RPMI8226 (cell line): ENCODE measurements around the gene NFATC2.
"Not testable (repeated sequence)": the region's sequence is repeated elsewhere in the genome, so short reads cannot be mapped to it uniquely, and the experiment has no call there.

ENCODE experiments used
- DNase-seq: peaks from one replicate; pipeline ENCODE4 v3.0.0-alpha.2; 2015

NFATC2 gene

DNA sequence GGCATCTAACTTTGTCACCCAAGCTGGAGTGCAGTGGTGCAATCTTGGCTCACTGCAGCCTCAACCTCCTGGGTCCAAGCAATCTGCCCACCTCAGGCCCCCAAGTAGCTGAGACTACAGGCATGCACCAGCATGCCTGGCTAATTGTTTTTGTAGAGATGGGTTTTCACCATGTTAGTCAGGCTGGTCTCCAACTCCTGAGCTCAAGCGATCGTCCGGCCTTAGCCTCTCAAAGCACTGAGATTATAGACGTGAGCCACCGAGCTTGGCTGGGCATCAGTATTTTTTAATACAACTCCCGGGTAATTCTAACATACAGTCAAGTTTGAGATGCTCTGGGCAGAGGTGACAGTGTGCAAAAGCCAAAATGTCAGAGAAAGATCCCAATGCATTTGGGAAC, 73.5 kb downstream of the NFATC2 start:
- no peak for DNase-seq

DNA sequence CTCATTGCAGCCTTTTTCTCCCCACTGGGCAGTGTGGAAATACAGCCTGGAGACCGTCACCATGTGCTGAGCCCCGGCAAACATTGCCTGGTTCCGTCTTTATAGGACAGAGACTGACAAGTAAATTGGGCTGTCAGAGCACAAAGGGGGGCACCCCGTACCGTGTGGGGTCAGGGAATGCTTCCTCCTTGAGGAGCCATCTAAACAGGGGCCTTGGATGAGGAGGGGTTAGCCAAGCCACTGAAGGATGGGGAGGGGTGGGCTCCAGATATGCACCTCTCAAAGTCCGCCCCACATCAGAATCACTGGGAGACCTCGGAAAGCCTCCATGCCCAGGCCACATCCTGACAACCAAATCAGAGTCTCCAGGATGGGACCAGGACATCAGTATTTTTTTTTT, 73.9 kb downstream of the NFATC2 start:
- no peak for DNase-seq

DNA sequence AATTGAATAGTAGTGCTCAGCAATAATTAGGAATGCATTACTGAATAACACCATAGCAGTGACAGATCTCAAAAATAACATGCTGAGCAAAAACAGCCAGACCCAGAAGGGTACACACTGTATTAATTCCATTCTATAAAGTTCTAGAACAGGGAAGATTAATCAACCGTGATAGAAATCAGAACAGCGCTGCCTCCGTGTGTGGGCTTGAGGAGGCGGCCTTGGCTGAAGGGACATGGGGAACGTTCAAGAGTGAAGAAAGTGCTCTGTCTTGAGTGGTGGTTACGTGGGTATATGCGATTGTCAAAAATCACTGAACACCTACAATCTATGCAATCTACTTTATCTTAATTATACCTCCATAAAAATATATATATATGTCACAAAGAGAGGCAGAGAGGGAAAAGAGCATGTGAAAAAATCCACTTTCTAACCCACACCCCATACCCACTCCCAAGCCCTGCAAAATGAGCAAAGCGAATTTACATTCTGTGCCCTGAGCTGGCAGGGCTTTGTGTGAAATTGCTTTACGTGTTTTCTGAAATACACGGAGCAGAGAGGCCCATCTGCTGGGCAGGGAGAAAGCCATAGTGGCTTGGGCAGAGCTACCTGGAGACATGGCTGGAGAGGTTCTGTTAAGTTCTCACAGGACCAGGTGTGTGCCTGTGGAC, 74.4 kb downstream of the NFATC2 start:
- no peak for DNase-seq

DNA sequence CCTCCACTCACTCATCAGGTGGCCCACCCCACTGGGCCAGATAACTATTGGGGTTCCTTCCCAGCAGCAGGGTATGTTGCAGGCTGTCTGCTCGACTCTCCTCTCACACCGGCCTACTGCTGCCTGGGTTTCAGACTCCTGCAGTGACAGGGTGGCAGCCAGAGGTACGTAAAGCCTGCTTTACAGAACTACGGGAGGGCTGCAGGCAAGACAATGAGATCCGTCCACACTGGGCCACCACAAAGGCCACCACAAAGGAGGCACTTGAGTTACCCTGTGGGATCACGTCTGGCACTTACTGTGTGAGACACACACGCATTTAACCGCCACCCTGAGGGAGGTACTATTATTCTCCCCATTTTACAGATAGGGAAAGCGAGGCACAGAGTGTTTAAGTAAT, 78.5 kb downstream of the NFATC2 start:
- no peak for DNase-seq

DNA sequence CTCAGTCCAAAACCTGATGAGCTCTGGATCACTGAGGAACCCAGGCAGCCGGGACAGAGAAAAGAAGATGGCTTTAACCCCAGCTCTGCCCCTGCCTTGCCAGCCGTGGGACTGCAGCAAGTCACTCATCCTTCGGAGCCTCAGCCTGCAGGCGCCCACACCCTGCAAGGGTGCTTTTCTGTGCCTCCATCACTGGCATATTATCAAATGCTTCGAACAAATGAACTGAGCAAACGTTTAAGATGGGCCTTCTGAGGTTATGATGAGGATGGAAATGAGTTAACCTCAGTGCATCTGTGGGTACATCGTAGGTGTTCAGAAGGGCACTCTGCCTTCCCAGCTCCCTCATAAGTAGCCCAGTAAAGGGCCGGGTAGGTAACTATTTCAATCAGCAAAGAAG, 79.0 kb downstream of the NFATC2 start:
- DNase-seq = no peak

DNA sequence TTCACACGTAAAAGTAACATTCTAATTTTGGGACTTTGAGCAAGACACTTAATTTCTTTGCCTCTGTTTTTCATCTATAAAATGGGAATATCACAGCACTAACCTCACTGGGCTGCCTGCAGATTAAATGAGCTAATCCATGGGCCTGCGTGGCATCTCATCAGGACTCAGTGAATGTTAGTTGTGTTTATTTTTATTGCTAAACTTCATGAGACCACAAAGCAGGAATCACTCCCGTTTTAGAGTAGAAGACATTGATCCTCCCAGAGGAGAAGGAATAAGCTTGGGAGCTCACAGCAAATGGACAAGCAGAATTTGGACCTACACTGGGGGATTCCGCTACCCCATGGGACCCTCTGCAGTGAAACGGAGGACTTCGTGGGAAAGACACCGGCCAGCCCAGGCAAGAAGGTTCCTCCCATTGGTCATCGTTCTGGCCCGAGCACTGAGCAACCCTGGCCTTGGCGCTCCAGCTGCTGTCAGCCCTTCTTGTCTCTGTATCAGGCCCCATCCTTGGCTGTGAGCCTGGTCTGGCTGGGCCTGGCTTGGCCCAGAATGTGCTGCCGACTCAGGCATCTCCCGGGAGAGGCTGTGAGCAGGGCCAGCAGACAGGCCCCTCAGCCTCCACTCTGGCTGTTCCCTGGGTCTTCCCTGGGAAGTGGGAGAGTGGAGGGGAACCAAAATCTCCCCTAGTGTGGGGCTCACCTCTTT, 79.8 kb downstream of the NFATC2 start:
- DNase-seq = no peak

DNA sequence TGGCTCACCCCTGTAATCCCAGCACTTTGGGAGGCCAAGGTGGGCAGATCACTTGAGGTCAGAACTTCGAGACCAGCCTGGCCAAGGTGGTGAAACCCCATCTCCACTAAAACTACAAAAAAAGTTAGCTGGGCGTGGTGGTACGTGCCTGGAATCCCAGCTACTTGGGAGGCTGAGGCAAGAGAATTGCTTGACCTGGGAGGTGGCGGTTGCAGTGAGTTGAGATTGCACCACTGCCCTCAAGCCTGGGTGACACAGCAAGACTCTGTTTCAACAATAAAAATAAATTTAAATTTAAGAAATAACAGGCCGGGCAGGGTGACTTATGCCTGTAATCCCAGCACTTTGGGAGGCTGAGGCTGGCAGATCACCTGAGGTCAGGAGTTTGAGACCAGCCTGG, 80.7 kb downstream of the NFATC2 start:
- not testable (repeated sequence) for DNase-seq

DNA sequence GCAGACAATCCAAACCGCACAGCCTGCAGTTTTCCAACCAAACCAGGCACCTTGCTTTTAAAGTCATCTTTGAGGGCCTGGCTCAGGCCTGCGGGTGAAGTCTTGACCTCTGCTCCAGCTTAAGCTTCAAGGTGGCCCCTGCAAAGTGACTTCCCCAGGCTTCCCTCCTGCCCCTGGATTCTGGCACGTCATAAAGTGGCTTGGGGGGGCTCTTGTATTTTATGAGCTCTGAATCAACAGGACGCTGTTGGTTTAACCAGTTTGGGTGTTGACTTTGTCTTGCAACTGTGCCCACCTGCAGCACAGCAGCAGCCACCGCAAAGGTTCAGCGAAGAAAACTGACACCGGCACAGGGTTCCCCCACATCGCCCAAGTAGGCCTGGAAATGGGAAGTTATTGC, 81.2 kb downstream of the NFATC2 start:
- no peak for DNase-seq

DNA sequence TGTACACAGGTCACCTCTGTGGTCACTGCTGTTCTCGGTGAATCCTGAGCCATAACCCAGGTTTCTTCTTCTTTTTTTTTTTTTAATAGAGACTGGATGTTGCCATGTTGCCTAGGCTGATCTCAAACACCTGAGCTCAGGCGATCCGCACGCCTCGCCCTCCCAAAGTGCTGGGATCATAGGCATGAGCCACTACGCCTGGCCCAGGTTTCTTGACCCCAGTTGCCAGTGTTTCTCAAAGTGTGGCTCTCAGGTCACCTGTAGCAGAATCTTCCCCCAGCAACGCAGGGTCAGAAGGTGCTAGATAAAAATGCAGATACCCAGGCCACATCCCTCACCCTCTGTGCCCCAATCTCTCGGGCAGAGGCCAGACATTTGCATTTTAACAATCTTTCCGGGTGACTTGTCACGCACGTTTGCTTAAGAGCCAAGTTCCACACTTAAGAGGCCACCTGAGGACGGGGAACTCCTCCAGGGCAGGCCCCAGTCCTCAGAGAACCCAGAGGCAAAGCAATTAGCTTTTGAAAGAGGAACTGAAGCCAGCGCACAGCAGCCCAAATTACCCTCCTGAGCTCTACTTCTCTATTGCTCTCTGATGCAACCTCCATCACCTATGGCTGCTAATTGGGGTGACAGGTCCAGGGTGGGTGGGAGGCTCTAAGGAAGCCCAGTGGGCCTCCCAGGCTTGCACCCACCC, 81.8 kb downstream of the NFATC2 start:
- peak; percentile 57 for DNase-seq

DNA sequence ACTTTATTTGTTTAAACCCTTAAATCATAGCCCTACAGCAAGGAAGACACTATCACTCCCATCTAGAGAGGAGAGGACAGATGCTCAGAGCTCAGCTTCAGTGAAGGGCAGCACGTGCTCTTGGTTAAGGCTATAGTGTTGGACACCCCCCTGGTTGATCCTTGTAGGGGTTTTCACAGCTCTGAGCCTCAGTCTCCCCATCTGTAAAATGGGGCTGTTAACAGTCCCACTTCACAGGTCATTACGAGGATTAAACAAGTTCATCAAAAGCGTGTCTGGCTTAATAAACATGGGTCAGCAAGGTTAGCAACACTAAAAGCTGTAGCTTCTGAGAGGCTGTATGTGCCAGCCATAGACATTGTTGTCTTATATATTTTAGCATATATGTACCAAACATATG, 82.4 kb downstream of the NFATC2 start:
- no peak for DNase-seq

DNA sequence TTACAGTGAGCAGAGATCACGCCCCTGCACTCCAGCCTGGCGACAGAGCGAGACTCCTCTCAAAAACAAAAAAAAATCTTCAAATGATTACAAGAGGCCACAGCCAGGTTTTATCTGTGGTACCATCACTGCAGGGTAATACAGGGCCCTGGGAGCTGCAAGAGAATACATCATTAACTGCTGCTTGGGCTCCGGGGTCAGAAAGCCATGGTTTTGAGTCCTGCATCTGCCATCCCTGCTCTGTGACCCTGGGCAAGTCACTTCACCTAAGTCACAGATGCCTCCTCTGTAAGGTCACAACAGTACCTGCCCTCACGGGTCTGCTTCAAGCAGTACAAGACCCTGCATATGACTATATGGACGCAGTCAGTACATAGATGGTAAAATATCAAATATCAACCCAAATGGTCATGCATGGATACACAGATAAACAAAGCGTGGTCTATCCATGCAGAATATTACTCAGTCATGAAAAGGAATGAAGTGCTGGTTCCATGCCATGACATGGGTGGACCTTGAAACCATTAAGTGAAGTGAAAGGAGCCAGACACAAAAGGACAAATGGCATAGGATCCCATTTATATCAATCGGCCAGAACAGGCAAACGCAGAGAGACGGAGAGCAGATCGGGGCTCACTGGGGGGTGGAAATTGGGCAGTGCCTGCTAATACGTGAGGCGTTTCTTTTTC, 83.6 kb downstream of the NFATC2 start:
- no peak for DNase-seq

DNA sequence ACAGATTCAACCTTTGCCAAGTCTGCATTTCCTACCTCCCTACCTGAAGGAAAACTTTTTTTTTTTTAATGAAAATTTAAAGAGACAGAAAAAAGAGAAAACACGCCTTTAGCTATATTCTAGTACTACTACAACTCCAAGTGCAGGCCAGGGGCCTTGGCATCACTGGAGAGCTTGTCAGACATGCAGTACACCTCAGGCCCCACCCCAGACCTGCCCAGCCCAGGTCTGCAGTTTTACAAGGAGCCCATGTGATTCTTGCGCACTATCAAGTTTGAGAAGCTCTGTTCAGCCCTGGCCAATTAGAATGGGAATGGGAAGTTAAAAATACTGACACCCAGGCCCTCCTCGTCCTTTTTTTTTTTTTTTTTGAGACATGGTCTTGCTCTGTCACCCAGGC, 85.0 kb downstream of the NFATC2 start:
- no peak for DNase-seq

DNA sequence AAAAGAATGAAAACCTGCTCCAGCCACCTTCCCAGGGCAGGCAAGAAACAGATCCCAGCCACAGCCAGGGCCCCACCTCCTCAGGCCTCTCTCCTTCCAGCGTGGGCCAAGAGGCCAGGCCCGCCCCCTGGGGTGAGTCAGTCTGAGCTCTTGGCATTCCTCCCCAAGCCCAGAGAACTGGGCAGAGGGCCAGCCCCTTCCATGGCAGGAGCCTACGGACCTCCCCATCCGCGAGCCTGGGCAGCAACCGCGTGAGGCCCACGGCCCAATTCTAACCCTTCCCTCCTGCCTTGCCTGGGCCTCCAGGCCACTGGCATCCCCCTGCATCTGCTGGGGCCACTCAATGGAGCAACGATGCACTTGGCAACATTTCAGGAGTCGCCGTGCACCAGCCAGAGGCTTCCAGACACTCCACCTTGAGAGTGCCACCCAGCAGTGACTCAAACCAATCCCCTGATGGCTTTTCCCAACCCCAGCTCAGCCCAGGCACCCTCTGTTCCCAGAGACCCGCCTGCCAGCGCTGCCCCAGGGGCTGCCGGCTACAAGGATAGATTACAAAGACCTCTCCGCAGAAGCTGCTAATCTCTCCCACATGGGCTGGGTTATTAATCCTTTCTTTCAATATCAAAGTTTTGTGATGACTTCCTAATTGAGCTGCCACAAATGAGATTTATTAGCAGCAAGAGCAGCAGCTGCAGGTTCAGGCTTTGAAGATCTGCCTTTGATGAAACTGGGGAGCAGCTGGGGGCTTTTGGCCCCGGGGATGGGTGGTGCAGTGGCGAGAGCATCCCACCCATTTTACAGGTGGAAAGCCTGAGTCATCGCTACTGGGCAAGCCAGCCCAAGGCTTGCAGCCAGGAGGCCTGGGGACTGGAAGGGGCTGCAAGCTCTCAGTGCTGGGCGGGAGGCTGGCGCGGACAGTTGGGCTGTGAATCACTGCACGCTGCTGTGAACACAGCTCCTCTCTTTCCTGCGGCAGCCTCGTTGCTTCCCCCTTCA, 85.7 kb downstream of the NFATC2 start:
- DNase-seq = peak; percentile 72

DNA sequence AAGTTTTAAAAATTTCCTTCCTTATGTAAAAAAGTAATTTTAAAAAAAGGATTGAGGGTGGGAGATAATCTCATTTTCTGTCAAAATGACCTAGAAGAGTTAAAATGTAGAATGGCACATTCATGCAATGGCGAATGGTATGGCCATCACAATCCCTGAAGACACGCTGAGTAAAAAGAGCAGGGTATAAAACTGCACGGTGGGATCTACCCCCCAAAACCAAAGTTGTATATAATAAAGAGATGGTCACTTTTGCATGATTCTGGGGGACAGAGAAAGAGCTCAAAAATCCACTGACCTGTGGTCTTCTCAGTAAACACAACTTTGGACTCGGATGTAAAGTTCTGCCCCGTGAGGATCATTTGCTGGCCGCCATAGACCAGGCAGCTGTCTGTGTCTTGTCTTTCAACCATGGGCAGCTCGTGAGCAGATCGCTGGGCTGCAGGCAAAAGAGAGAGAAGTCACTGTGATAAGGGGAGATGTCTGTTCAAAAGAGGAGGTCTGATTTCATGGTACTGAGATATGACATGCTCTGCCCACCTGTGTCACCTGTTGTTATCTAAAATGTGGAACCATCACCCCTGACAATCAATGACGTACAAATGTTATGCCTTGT, 88.2 kb downstream of the NFATC2 start:
- no peak for DNase-seq

DNA sequence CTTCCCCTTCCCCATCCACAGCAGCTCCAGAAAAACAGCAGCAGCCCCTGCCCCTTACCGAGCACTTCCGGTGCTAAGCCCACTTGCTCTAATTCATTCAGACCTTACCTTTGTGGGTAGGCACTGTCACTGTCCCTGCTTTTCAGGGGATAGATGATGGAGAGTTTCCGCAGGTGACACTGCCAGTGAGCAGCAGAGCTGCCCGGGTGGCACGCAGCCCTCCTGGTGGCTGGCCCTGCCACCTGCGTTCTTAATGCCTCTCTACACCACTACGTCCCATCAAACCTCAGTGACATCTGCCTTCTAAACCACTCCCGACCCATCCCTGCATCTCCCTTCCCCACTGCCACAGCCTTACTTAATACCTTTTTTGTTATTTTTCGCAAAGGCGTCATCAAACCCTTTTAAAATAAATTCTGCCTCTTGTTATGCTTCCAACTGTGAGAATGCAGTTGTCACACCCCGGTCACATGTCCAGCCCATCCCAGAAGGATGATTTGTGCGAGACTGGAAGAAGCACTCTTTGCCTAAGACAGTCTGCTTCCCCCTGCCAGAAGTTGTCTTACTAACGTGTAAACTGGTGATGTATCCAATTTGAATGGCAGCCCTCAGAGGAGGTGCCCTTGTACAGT, 89.7 kb downstream of the NFATC2 start:
- no peak for DNase-seq

DNA sequence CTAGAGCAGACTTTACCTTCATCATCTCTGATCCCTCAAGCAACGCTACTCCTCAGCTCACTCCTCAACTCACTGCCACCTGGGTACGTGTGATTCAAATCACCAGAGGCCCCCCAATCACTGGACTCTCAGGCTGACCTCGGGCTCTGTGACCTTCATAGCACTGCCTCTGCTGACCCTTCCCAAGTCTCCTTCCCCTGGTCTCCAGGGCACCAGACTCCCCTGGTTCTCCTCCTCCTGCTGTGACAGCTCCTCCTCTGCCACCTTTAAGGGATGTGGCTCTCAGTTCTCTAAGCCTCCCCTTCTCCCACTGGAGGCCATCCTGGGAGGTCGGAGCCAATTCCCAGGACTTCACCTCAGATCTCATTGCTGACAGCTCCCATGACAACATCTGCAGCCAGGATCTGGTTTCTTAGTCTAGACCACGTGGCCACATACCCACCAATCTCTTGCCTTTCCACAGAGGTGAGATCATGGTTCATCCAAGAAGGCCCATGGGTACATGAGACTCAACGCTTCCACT, 90.4 kb downstream of the NFATC2 start:
- no peak for DNase-seq

DNA sequence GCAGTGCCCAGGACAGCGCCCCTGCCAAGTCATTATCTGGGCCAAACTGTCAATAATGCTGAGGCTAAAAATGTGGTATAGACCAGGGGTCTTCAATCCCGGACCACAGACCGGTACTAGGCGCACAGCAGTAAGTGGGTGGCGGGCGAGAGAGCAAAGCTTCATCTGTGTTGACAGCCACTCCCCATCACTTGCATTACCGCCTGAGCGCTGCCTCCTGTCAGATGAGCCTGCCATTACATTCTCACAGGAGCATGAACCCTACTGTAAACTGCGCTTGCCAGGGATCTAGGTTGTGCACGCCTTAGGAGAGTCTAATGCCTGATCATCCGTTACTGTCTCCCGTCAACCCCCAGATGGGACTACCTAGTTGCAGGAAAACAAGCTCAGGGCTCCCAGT, 91.0 kb downstream of the NFATC2 start:
- DNase-seq = no peak

DNA sequence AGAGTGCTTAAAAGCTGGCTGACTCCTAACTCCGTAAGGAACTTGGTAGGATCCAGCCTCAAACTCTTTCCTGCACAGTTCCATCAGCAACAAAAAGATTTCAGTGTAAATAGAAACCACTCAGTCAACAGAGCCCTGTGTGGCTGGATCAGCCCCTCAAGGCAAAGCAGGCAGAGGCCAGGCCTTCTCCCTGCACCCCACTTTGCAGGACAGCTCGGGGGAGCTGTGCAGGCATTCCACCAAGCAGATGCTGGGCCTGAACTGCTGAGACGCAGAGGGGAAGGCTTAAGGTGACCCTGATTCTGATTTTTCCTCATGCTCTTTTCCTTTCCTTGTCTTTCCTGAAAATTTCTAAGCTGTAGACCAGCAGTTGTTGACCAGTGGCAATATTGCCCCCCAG, 91.5 kb downstream of the NFATC2 start:
- DNase-seq = no peak

DNA sequence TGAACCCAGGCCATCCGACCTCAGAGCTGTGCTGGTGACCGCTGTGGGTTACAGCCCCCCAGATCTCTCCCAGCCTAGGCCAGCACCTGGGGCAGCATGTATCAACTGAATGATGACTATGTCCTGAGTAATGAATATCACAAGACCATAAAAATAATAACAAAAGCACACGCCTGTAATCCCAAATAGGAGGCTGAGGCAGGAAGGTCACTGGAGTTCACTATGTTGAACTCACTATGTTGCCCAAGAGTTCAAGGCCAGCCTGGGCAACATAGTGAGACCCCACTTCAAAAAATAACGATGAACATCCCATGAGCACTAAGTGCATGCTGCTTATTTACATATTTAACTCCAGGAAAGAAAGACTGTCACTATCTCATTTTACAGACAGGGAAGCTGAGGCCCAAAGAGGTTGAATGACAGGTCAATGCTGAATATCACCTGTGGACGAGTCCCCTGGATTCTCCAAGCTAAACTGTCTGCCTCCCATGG, 92.3 kb downstream of the NFATC2 start:
- no peak for DNase-seq

DNA sequence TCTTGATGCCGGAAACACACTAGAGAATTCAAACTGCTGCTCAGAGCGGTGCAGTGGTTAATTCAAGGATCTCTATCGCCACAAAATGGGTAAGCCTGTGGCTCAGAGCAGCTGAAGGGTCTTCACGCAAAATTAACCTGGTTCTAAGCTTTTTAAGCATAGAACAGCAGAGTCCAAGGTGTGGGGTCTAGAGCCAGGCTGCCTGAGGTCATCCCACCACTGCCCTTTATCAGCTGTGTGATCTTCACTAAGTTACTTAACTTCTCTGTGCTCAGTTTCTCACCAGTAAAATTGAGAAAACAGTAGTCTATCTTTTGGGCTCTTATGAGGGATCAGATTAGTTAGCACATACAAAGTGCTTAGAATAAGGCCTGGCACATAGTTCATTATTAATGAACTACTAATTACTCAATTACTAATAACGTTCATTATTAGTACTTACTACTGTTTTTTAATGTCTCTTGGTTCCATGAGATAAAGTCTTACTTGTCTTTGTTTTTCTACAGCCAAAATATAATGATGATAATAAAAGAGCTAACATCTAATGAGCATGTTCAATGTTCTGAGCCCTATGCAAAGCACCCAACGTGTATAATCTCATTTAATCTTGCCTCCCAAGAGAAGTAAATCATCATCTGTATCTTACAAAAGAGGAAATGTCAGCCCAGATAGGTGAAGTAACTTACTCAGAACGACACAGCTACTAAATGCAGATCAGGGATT, 92.9 kb downstream of the NFATC2 start:
- DNase-seq = no peak
